GM12865 (cell line): Measurements from ENCODE around the gene ENO3.

ENCODE experiments used
- DNase-seq: peaks from one replicate; pipeline ENCODE4 v3.0.0; 2010; ENCODE audit warnings: low read depth
- H3K4me3 ChIP-seq: 2 replicates; pipeline ENCODE4 v1.5.1; 2011; ENCODE audit warnings: mild to moderate bottlenecking, low read depth, low read length, control low read depth
- TF ChIP-seq, protein P1 (sequence below): IDR thresholded peaks from 2 replicates; pipeline ENCODE4 v1.5.1; 2011; ENCODE audit warnings: low read length, control low read depth, low read depth, inconsistent platforms; ENCODE audit not compliant: insufficient read depth; ENCODE audit errors: missing control alignments

The ENO3 gene

DNA sequence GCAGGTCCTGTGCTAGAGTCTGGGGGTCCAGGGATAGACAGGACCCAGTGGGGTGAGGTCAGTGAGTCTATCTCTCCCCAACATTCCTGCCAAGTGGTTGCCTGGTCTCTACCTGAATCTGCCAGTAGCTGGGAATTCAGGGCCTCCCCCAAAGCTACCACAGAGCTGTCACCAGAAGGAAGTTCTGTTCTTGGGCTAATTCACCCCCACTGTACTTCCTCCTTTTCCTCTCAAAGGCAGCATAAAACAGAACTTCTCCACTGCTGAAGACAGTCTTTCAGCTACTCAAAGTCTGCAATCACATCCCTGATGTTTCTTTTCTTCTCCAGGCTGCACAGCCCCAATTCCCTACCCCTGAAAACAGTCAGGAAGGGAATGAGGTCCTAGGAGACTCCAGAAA is 27.8 kb downstream of the ENO3 start:
- TF ChIP-seq, protein P1, sequence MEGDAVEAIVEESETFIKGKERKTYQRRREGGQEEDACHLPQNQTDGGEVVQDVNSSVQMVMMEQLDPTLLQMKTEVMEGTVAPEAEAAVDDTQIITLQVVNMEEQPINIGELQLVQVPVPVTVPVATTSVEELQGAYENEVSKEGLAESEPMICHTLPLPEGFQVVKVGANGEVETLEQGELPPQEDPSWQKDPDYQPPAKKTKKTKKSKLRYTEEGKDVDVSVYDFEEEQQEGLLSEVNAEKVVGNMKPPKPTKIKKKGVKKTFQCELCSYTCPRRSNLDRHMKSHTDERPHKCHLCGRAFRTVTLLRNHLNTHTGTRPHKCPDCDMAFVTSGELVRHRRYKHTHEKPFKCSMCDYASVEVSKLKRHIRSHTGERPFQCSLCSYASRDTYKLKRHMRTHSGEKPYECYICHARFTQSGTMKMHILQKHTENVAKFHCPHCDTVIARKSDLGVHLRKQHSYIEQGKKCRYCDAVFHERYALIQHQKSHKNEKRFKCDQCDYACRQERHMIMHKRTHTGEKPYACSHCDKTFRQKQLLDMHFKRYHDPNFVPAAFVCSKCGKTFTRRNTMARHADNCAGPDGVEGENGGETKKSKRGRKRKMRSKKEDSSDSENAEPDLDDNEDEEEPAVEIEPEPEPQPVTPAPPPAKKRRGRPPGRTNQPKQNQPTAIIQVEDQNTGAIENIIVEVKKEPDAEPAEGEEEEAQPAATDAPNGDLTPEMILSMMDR: no peak
- DNase-seq: no peak
- H3K4me3 ChIP-seq: no peak overlapping the region

DNA sequence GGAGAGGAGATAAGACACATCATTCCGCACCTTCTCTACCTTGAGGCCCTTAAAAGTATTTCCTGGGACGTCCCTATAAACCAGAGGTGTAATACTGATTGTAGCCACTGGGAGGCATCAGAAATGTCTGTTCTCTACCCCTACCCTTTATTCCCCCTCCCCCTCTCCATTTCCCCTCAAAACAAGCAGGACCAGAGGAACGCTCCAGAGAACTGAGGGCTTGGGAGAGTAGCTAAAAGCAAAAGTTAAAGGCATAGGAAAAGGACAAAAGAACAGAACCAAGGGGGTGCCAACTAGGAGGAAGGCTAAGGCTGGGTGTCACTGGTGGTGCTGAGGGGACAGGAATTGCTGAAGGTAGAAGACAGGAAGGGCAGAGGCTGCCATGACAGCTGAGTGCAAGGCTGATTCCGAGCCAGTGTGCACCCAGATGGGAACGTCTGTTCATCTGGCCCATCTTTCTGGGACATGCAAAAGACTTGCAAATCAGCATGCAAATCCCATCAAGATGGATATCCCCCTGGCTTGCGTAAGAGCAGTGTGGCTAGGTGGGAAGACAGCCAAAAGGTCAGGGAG is 29.8 kb downstream of the ENO3 start:
- peak; percentile 73 for DNase-seq
- TF ChIP-seq, protein P1: peak; percentile 60
- no peak overlapping the region for H3K4me3 ChIP-seq

DNA sequence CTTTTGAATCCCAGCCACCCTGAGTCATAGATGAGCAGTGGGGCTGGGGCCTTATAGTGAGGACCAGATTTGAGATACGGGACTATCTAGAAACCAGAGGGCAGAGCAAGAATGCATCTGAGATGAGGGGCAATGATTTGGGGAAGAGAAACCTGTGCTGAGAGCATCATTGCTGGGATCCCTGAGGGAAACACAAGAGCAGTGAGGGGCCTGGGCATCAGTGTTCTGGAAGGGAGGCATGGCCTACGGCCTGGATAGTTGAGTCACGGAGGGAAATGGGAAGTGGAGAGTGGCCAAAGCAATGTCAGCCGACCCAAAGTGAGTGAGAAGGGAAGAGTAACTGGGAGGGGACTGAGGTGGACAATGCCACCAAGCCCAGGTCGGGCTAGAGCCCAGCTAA is 31.4 kb downstream of the ENO3 start:
- TF ChIP-seq, protein P1: no peak
- no peak overlapping the region for H3K4me3 ChIP-seq
- DNase-seq: no peak

DNA sequence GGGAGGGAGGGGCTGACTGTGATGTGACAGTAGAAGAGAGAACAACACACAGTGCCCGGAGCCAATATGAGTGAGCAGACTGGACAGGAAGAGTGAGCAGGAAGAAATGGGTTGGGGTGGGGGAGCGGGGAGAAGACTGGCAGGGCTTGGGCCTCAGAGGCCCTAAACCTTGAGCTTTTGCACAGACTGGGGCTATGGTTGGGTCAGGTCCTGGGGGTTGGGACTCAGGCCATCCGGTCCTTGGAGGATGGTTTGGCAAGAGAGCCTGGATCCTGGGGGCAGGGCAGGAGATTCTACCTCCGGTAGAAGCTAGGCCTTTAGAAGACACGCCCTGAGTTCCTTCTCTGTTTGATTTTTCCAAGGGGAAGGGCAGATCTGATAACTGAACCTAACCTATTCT is 35.5 kb downstream of the ENO3 start:
- peak overlapping the region; percentile 66 for H3K4me3 ChIP-seq
- DNase-seq: peak; percentile 20
- TF ChIP-seq, protein P1: no peak

DNA sequence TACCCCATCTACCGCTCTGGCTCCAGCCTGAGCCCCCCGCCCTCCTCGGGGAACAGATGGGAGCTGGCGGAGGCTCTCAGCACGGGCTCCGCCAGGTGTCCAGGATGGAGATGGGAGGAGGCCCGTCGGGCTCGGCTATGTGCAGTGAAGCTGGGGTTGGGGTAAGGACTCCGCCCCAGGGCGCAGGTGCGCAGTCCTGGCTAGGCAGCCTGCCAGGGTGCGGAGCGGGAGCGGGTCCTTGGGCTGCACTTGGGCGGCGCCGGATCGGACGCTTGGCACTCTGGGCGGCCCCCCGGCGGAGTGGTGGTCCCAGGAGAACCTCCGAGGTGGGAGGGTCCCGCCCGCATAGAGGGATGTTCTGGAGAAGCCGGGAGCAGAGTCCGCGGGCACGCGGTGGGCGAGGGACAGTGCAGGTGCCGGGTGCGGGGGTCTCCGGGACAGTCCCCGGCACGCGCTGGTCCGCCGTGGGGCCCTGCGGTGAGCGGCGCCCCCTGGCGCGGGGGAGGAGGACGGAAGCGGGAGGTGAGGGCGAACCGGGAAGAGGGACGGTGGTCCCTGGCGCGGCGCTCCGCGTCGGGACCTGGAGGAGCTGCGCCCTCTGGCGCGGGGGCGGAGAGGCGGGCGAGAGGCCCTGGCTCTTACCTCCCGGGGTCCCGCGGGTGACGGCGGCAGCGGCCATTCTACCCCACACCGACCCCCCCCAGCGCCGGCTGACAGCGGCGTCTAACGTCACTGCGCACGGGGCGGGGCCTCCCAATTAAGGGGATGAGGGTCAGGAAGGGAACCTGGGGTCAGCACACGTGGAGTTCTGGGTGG is 36.2 kb downstream of the ENO3 start, which contains the start of gene CAMTA2:
TSS of gene CAMTA2 (minus strand) at position 725 of the 816 bp plus-strand sequence. CDS start 1,453 bp downstream, outside the sequence.
- DNase-seq: peak; percentile 86
- peak within 1 kb of the TSS; percentile 66 for H3K4me3 ChIP-seq
- TF ChIP-seq, protein P1: peak; percentile 64

DNA sequence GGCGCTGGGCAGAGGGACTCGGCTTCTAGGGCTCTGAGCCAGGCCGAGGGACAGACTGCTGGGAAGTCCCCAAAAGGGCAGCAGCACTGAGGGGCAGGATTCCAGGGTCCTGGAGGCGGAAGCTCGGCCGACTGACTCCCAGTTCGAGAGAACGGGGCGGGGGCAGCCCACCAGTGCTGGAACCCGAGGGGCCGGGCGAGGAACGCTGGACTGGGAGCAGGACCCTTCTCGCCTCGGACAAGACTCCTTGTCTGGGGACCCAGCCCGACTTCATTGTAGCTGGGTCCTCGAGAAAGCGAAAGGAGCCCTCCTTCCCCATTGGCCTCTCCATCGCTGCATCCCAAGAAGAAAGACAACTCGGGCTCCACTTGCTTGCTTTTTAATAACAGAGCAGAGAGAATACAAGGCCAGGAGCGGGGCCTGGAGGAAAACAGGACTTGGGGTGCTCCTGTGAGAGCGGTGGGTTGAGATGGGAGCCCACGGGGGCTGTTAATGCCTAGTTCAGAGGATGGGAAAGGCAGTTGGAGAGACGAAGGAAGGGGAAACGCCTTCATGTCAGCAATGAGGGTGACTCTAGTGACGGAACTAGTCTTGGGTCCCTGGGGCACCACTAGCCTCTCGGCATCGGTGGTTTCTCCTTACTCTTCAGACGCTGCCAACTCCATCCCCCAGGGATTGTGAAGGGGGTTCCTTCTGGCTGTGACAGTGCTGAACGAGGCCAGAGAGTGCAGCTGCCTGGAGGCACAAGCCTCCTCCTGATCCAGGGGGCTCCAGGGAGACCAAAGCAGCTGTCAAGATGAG is 37.0 kb downstream of the ENO3 start:
- DNase-seq: peak; percentile 36
- TF ChIP-seq, protein P1: no peak
- H3K4me3 ChIP-seq: peak overlapping the region; percentile 66
